ENCODE results near the gene HOXA10. TPM values are rescaled to one million over a fixed set of nuclear protein-coding genes. Genes with fewer than 3 reads are reported as not detected.

The HOXA10 gene
- total RNA-seq, 6 experiments from 2014 or later, result 38.9 to 43.5 (median 41.1) TPM

GRCh38 chr7:27122077-27122910 is 51.8 kb downstream of the HOXA10 start:
- Mint-ChIP-seq H3K4me1 (ENCODE audit: low read depth) (peaks cover 16% of the 10 kb centered on the region), H3K27me3 (ENCODE audit: insufficient read depth) (peaks cover 26% of the 10 kb centered on the region), H3K36me3 (ENCODE audit: low read depth) (no peaks in the 10 kb centered on the region; the same call in 1 of the 2 replicates), H3K9me3 (no peaks in the 10 kb centered on the region), H3K4me3 (no peak overlapping the region), H3K27ac (no peak overlapping the region)
- no peak for TF ChIP-seq CTCF (IDR thresholded peaks at IDR 0.05)
- DNase-seq, result no peak

- Mint-ChIP-seq H3K4me1 (ENCODE audit: low read depth) (peaks cover 16% of the 10 kb centered on the region), H3K9me3 (no peaks in the 10 kb centered on the region), H3K27me3 (ENCODE audit: insufficient read depth) (peaks cover 25% of the 10 kb centered on the region), H3K4me3 (no peak overlapping the region), H3K36me3 (ENCODE audit: low read depth) (no peaks in the 10 kb centered on the region; the same call in 1 of the 2 replicates), H3K27ac (no peak overlapping the region)
- no peak for DNase-seq
- TF ChIP-seq CTCF (IDR thresholded peaks at IDR 0.05), result no peak
Measured at GRCh38 chr7:27121684-27122076, 52.4 kb downstream of the HOXA10 start.

Small RNA genes within 50 kb of the gene (microRNA-seq; reads per million reads assigned to microRNA genes)
- gene MIR196B, result 7,181 reads per million, percentile 92 among the genes with 10 or more reads in this experiment

Other genes with a start within 250 kb of the HOXA10 start
- gene HOXA1, start 78.3 kb downstream of the HOXA10 start, total RNA-seq (2021; fragmentation: NEBNext Ultra II Directional; extraction: Animal tissue kit (Norgen Biotek cat#: 25700)), result under 1 TPM; 0.28 to 0.81 (median 0.45) TPM
- gene HOXA2, start 71.6 kb downstream of the HOXA10 start, total RNA-seq (2021; fragmentation: NEBNext Ultra II Directional; extraction: Animal tissue kit (Norgen Biotek cat#: 25700)), result under 1 TPM in 3 of 6 experiments, not detected in 3; 0.10 to 0.17 (median 0.14) TPM
- 1 to 10 TPM in 1 of 6 experiments, under 1 TPM in 5; 0.38 to 1.0 (median 0.47) TPM for gene HOXA4, start 43.6 kb downstream of the HOXA10 start, total RNA-seq (2021; fragmentation: NEBNext Ultra II Directional; extraction: Animal tissue kit (Norgen Biotek cat#: 25700))
- gene HOXA5, start 30.6 kb downstream of the HOXA10 start, total RNA-seq (2021; fragmentation: NEBNext Ultra II Directional; extraction: Animal tissue kit (Norgen Biotek cat#: 25700)), result 1 to 10 TPM; 2.0 to 3.8 (median 2.8) TPM
- 1 to 10 TPM; 2.3 to 3.8 (median 2.8) TPM for gene HOXA6, start 26.5 kb downstream of the HOXA10 start, total RNA-seq (2021; fragmentation: NEBNext Ultra II Directional; extraction: Animal tissue kit (Norgen Biotek cat#: 25700))
- 1 to 10 TPM in 3 of 6 experiments, under 1 TPM in 3; 0.33 to 1.9 (median 1.1) TPM for gene HOXA3, start 21.7 kb downstream of the HOXA10 start, total RNA-seq (2021; fragmentation: NEBNext Ultra II Directional; extraction: Animal tissue kit (Norgen Biotek cat#: 25700))
- 1 to 10 TPM; 6.2 to 8.2 (median 6.8) TPM for gene HOXA7, start 17.6 kb downstream of the HOXA10 start, total RNA-seq (2021; fragmentation: NEBNext Ultra II Directional; extraction: Animal tissue kit (Norgen Biotek cat#: 25700))
- 10 to 100 TPM; 25.2 to 37.0 (median 26.7) TPM for gene HOXA9, start 8.8 kb downstream of the HOXA10 start, total RNA-seq (2021; fragmentation: NEBNext Ultra II Directional; extraction: Animal tissue kit (Norgen Biotek cat#: 25700))
- gene HOXA11, start 10.9 kb upstream of the HOXA10 start, total RNA-seq (2021; fragmentation: NEBNext Ultra II Directional; extraction: Animal tissue kit (Norgen Biotek cat#: 25700)), result 10 to 100 TPM; 33.1 to 42.1 (median 39.1) TPM
- gene HOXA13, start 25.8 kb upstream of the HOXA10 start, total RNA-seq (2021; fragmentation: NEBNext Ultra II Directional; extraction: Animal tissue kit (Norgen Biotek cat#: 25700)), result 10 to 100 TPM; 11.1 to 16.0 (median 13.1) TPM
- gene EVX1, start 68.5 kb upstream of the HOXA10 start, total RNA-seq (2021; fragmentation: NEBNext Ultra II Directional; extraction: Animal tissue kit (Norgen Biotek cat#: 25700)), result not detected

Measured in HFFc6 (cell line).